ENCODE data around the gene UBTD2. TPM values are rescaled to one million over a fixed set of nuclear protein-coding genes. Genes with fewer than 3 reads are reported as not detected.

UBTD2 gene
- total and polyA plus RNA-seq, 9 of the 15 experiments (the other 6 are each of a cell fraction or from before 2014, with no cell fraction given): 0.01 to 0.46 (median 0.15) TPM; not detected in 1

- TF ChIP-seq PRDM10 (IDR thresholded peaks at IDR 0.05; ENCODE audit: partially characterized antibody) (peak; percentile 68), L3MBTL2 (IDR thresholded peaks at IDR 0.05) (peak; percentile 41; the same call in 1 of the 2 replicates), CCNT2 (IDR thresholded peaks at IDR 0.05; ENCODE audit: borderline replicate concordance, extremely low read depth, insufficient read length, low read depth, low read length) (peak; percentile 13), HNRNPL (IDR thresholded peaks at IDR 0.05; ENCODE audit: low read depth, low read length) (no peak), ARHGAP35 (IDR thresholded peaks at IDR 0.05; ENCODE audit: partially characterized antibody) (no peak), SMAD4 (CRISPR knock-in tag; conservative IDR thresholded peaks at IDR 0.05) (0 out of 2 replicates have a peak, but pooled peaks have one; percentile 26), MCM7 (IDR thresholded peaks at IDR 0.05) (no peak), ZBTB7A (IDR thresholded peaks at IDR 0.05; ENCODE audit: borderline replicate concordance, control insufficient read depth, low read depth, low read length) (0 out of 2 replicates have a peak, but pooled peaks have one; percentile 49), CTCF (IDR thresholded peaks at IDR 0.05 in 2 of 3, conservative IDR thresholded peaks at IDR 0.05 in 1 of 3; ENCODE audit: insufficient read depth in 2 of 3, low read depth in 1 of 3, low read length in 3 of 3) (peak in 2 of 3 experiments; percentile 12 to 29; a peak in 3 of 6 replicates), RAD21 (CRISPR knock-in tag; conservative IDR thresholded peaks at IDR 0.05 in 1 of 2, IDR thresholded peaks at IDR 0.05 in 1 of 2) (peak in 1 of 2 experiments; percentile 19; a peak in 1 of 4 replicates), HDGF (IDR thresholded peaks at IDR 0.05) (no peak), ATF1 (CRISPR knock-in tag; IDR thresholded peaks at IDR 0.05) (no peak), ATF1 (tag; IDR thresholded peaks at IDR 0.05) (no peak), NBN (IDR thresholded peaks at IDR 0.05; ENCODE audit: low read depth) (no peak), CTBP1 (IDR thresholded peaks at IDR 0.05; ENCODE audit: borderline replicate concordance) (peak; percentile 26; the same call in 1 of the 2 replicates), BRD4 (IDR thresholded peaks at IDR 0.05) (0 out of 2 replicates have a peak, but pooled peaks have one; percentile 16)
Observed at GRCh38 chr5:172283020-172283861, at the start of gene UBTD2 (continued).
